Heart left ventricle (tissue), 16 donors: ENCODE measurements around the gene CSF3R. TPM values are rescaled to one million over a fixed set of nuclear protein-coding genes. Genes with fewer than 3 reads are reported as not detected.

Source experiments
- ATAC-seq, 4 donors: fragments of 200-7000 bp; cut with Tn5 transposase; one replicate each; pipeline ENCODE4 v1.9.1; 2020 to 2022; ENCODE audit warnings: moderate library complexity in 4 of 4, mild to moderate bottlenecking in 3 of 4, moderate number of reproducible peaks in 1 of 4
- DNase-seq, 5 donors: peaks; one replicate each; pipeline ENCODE4 v3.0.0-alpha.2; 2020
- H3K27ac ChIP-seq, 12 donors: fragments of 200-600 bp; sonication (generic) in 4 of 12; one replicate each; pipeline versions ENCODE4 v1.5.0 to v1.8.0; 2016 to 2022; ENCODE audit warnings: mild to moderate bottlenecking in 2 of 12
- H3K27me3 ChIP-seq, 9 donors: fragments of 200-600 bp; sonication (generic) in 2 of 9; one replicate each; pipeline versions ENCODE4 v1.5.1 to v1.8.0; 2016 to 2022; ENCODE audit warnings: mild to moderate bottlenecking in 3 of 9
- H3K36me3 ChIP-seq, 9 donors: fragments of 200-600 bp; sonication (generic) in 2 of 9; one replicate each; pipeline versions ENCODE4 v1.5.0 to v1.8.0; 2018 to 2022; ENCODE audit warnings: mild to moderate bottlenecking in 2 of 9
- H3K4me1 ChIP-seq, 12 donors: fragments of 200-600 bp; sonication (generic) in 4 of 12; one replicate each; pipeline versions ENCODE4 v1.5.0 to v1.8.0; 2016 to 2022; ENCODE audit warnings: mild to moderate bottlenecking in 3 of 12
- H3K4me3 ChIP-seq, 12 donors: fragments of 200-600 bp; sonication (generic) in 4 of 12; one replicate each; pipeline versions ENCODE4 v1.5.0 to v1.8.0; 2017 to 2022; ENCODE audit warnings: mild to moderate bottlenecking in 9 of 12, moderate library complexity in 4 of 12
- H3K9me3 ChIP-seq, 12 donors: fragments of 200-600 bp; sonication (generic) in 4 of 12; one replicate each; pipeline versions ENCODE4 v1.5.0 to v1.8.0; 2016 to 2022; ENCODE audit warnings: mild to moderate bottlenecking in 1 of 12
- POLR2A ChIP-seq, 2 donors: fragments of 450-650 bp; IDR thresholded peaks; one replicate each; pipeline ENCODE4 v1.6.1; 2017; ENCODE audit warnings: antibody characterized with exemption in 2 of 2, mild to moderate bottlenecking in 2 of 2, moderate library complexity in 2 of 2
- WGBS, 4 donors: extraction: QIAGEN DNeasy Blood & Tissue Kit in 2 of 4; methylation state at CpG; one replicate each; pipeline versions ENCODE4 v1.1.5 to v1.1.7; 2013 to 2018; 5-methylcytosine and 5-hydroxymethylcytosine counted together
- intact Hi-C, 10 donors: fragments of 100-400 bp; cut with DNase I; formaldehyde crosslinking; loops; one replicate each; pipeline versions ENCODE4 v1.11.1 to v1.14.2; 2022
- polyA plus RNA-seq, 2 donors: library from polyadenylated mRNA; stranded (reverse); fragments of 200-250 nt; gene quantifications; one replicate each; pipeline ENCODE4 v1.2.3, GENCODE V29; 2013
- total RNA-seq, 9 donors: library from RNA; depleted of rRNA in 2 of 9; stranded (reverse); fragments of >200 nt in 2 of 9; fragmentation: NEBNext Ultra II Directional in 3 of 9; extraction: Animal tissue kit (Norgen Biotek cat#: 25700) in 3 of 9; gene quantifications; one replicate each; pipeline versions ENCODE4 v1.1.0 to v1.2.4, GENCODE V29; 2016 to 2023
- TF ChIP-seq, protein P1 (sequence below), 12 donors: fragments of 200-600 bp; sonication (generic) in 4 of 12; IDR thresholded peaks; one replicate each; pipeline versions ENCODE4 v1.5.0 to v1.8.0; 2018 to 2022; ENCODE audit warnings: antibody characterized with exemption in 12 of 12, mild to moderate bottlenecking in 5 of 12
- donor health status: ischemic (EF 13 %, LVEDD 7.1; RV severe dilation, severe dysfunction).
- donor health status: healthy with polysubstance abuse.
- donor health status: DM: no; HTN: yes; CAD: no.
- donor health status: DM: no; HTN: no; CAD: no.
- donor health status: ischemic (EF 25% LVEDD 6.9; RV normal size, moderate dysfunction).
- donor health status: ischemic (EF 25% LVEDD 5.7; RV mildly dilated, moderate dysfunction).
- donor health status: healthy.
- donor health status: DM: yes; HTN: yes; CAD: no.
- donor health status: ischemic (EF 35%, LVEDD 5.7; RV mildly dilated, moderate dysfunction).
- donor health status: nonischemic (EF 11% LVEDD 7.7; RV severe dilation, severe dysfunction).
- donor health status: DM: yes; HTN: yes; CAD: no.
- donor health status: PGD.
- donor health status: ischemic (EF 29% LVEDD 5.4; RV normal size, mild dysfunction).
- donor health status: nonischemic (EF 23%, LVEDD 6.1; RV moderate dilation, normal function).

The CSF3R gene
- total and polyA plus RNA-seq, 11 donors = 1.5 to 22.7 (median 4.1) TPM

DNA sequence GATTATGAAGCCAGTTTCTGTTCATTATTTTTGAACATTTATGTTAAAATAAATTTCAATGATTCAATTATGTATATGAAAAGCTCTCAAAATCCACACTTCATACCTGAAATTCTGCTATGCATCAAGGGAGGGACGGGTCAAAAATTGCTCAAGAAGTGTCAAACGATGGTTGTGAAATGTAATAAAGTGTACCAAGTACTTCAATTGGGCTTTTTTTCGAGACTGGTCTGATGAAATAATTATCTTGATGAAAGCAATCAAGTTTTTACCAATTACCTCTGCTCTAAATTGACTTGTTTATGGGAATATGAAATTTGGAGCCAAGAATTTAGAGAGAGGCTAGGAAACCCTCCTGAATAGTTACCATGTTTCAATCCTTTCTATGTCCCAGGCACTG is 40.4 kb downstream of the CSF3R start:
- ATAC-seq = no peak
- H3K4me1 ChIP-seq = peaks cover 0 to 6% (median 0%) of the 10 kb centered on the region in 12 donors
- intact Hi-C loops = no loop called here
- 81 to 93% (median 90%) methylated on average over 3 of the region's 3 CpGs for WGBS, 4 donors
- H3K27me3 ChIP-seq = no peaks in the 10 kb centered on the region
- TF ChIP-seq, protein P1, sequence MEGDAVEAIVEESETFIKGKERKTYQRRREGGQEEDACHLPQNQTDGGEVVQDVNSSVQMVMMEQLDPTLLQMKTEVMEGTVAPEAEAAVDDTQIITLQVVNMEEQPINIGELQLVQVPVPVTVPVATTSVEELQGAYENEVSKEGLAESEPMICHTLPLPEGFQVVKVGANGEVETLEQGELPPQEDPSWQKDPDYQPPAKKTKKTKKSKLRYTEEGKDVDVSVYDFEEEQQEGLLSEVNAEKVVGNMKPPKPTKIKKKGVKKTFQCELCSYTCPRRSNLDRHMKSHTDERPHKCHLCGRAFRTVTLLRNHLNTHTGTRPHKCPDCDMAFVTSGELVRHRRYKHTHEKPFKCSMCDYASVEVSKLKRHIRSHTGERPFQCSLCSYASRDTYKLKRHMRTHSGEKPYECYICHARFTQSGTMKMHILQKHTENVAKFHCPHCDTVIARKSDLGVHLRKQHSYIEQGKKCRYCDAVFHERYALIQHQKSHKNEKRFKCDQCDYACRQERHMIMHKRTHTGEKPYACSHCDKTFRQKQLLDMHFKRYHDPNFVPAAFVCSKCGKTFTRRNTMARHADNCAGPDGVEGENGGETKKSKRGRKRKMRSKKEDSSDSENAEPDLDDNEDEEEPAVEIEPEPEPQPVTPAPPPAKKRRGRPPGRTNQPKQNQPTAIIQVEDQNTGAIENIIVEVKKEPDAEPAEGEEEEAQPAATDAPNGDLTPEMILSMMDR (IDR thresholded peaks at IDR 0.05) = no peak
- TF ChIP-seq POLR2A (IDR thresholded peaks at IDR 0.05) = no peak
- H3K9me3 ChIP-seq = no peaks in the 10 kb centered on the region
- DNase-seq = no peak
- H3K36me3 ChIP-seq = peaks cover 0 to 17% (median 2%) of the 10 kb centered on the region in 9 donors
- H3K4me3 ChIP-seq = no peak overlapping the region
- no peak overlapping the region for H3K27ac ChIP-seq

DNA sequence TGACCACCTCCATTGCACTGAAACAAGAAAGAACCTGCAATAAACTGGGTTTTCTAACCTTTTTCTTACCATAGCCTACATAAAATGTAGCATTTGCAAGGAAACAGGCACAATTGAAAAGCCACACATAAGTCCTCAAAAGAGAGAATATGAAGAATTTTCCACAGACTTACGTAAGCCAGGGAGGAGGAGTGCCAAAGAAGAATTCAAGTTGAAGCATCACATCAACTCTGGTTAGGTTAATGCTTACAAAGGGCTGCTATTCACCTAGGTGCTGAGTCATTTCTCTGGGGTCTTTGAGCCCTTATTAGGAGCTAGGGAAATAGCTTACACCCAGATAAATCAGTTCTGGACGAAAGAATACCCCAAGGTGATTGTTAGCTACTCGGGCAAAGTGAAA is 42.1 kb downstream of the CSF3R start:
- H3K27ac ChIP-seq = no peak overlapping the region
- intact Hi-C loops = no loop called here
- ATAC-seq = no peak
- TF ChIP-seq, protein P1 (IDR thresholded peaks at IDR 0.05) = no peak
- TF ChIP-seq POLR2A (IDR thresholded peaks at IDR 0.05) = no peak
- H3K4me1 ChIP-seq = peaks cover 0 to 2% (median 0%) of the 10 kb centered on the region in 12 donors
- no peak for DNase-seq
- no peak overlapping the region for H3K4me3 ChIP-seq
- no peaks in the 10 kb centered on the region for H3K9me3 ChIP-seq
- no peaks in the 10 kb centered on the region for H3K27me3 ChIP-seq
- 90 to 100% (median 93%) methylated on average over 3 of the region's 3 CpGs for WGBS, 4 donors
- peaks cover 0 to 28% (median 2%) of the 10 kb centered on the region in 9 donors for H3K36me3 ChIP-seq

DNA sequence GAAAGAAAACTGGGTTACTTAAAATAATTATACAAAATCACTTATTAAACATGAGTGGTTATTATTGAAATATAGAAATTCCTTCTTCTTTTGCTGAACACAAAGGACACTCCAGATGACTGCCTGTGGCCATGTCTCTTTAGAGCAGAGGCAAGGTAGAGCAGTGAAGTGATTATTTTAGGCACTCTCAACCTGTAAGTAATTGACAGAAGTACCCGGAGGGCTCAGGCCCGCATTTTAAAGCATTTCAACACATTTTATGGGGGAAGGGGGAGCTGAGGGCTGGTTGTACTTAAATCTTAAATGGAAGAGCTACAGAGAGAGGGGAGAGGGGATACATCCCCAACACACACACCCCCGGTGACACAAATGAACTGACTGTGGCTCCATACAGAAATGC is 42.7 kb downstream of the CSF3R start:
- DNase-seq (no peak), ATAC-seq (no peak)
- no peak for TF ChIP-seq POLR2A (IDR thresholded peaks at IDR 0.05)
- TF ChIP-seq, protein P1 (IDR thresholded peaks at IDR 0.05) = no peak
- H3K27ac ChIP-seq = no peak overlapping the region
- H3K27me3 ChIP-seq = no peaks in the 10 kb centered on the region
- H3K36me3 ChIP-seq = peaks cover 0 to 28% (median 2%) of the 10 kb centered on the region in 9 donors
- H3K9me3 ChIP-seq = no peaks in the 10 kb centered on the region
- peaks cover 0 to 2% (median 0%) of the 10 kb centered on the region in 12 donors for H3K4me1 ChIP-seq
- intact Hi-C loops = no loop called here
- 67 to 88% (median 83%) methylated on average over 3 of the region's 3 CpGs for WGBS, 4 donors
- no peak overlapping the region for H3K4me3 ChIP-seq

DNA sequence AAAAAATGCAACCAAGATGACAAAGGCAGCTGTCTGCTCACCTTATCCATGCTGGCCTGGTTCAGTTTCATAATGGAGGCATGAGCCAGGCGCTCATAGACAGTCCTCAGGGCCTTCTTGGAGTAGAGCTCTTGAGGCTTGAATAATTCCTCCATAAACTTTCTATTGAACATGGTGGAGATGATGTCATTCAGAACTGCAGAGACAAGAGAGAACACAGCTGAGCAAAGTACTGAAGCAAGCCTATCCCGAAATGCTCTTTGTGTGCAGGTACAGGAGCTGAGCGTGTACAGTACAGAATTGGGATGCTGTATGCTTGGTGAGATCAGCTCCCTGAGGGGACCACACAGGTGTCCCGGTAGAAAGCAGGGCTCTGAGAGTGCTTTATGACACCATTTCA is 44.0 kb downstream of the CSF3R start:
- DNase-seq (no peak), ATAC-seq (no peak)
- WGBS, 4 donors = 91 to 96% (median 93%) methylated on average over 4 of the region's 4 CpGs
- Histone ChIP-seq H3K4me3 (no peak overlapping the region), H3K4me1 (peaks cover 0 to 2% (median 0%) of the 10 kb centered on the region in 12 donors), H3K9me3 (no peaks in the 10 kb centered on the region), H3K27me3 (no peaks in the 10 kb centered on the region), H3K36me3 (peaks cover 0 to 28% (median 2%) of the 10 kb centered on the region in 9 donors), H3K27ac (no peak overlapping the region)
- TF ChIP-seq POLR2A (IDR thresholded peaks at IDR 0.05) = no peak
- TF ChIP-seq, protein P1 (IDR thresholded peaks at IDR 0.05) = no peak
- intact Hi-C loops = no loop called here
